Glutamatergic neuron (in vitro differentiated cells): Measurements from ENCODE around the gene RNF2. TPM values are rescaled to one million over a fixed set of nuclear protein-coding genes. Genes with fewer than 3 reads are reported as not detected.

ENCODE experiments used
- DNase-seq: peaks from one replicate; pipeline ENCODE4 v3.0.0; 2022
- H3K27ac Mint-ChIP-seq: one replicate; pipeline ENCODE4 v1.8.0; 2020; ENCODE audit warnings: mild to moderate bottlenecking, mixed read lengths, inconsistent platforms; ENCODE audit not compliant: unreplicated experiment
- H3K27me3 Mint-ChIP-seq: one replicate; pipeline ENCODE4 v1.8.0; 2020; ENCODE audit warnings: mild to moderate bottlenecking, moderate library complexity, mixed read lengths, inconsistent platforms; ENCODE audit not compliant: unreplicated experiment
- H3K36me3 Mint-ChIP-seq: one replicate; pipeline ENCODE4 v1.8.0; 2020; ENCODE audit warnings: mild to moderate bottlenecking, mixed read lengths, inconsistent platforms; ENCODE audit not compliant: unreplicated experiment
- H3K4me1 Mint-ChIP-seq: one replicate; pipeline ENCODE4 v1.8.0; 2020; ENCODE audit warnings: mild to moderate bottlenecking, low read depth, mixed read lengths, inconsistent platforms; ENCODE audit not compliant: unreplicated experiment
- H3K4me3 Mint-ChIP-seq: one replicate; pipeline ENCODE4 v1.8.0; 2020; ENCODE audit warnings: mild to moderate bottlenecking, mixed read lengths, inconsistent platforms; ENCODE audit not compliant: unreplicated experiment
- H3K9me3 Mint-ChIP-seq: one replicate; pipeline ENCODE4 v1.8.0; 2020; ENCODE audit warnings: mild to moderate bottlenecking, moderate library complexity, mixed read lengths, inconsistent platforms; ENCODE audit not compliant: unreplicated experiment
- CTCF ChIP-seq: fragments of 200-600 bp; sonication (generic); IDR thresholded peaks from one replicate; pipeline ENCODE4 v1.5.0; 2021; ENCODE audit not compliant: partially characterized antibody, unreplicated experiment
- total RNA-seq: library from RNA; stranded (reverse); fragmentation: NEBNext Ultra II Directional; extraction: Animal tissue kit (Norgen Biotek cat#: 25700); gene quantifications from one replicate; pipeline ENCODE4 v1.2.1, GENCODE V29; 2021; ENCODE audit not compliant: unreplicated experiment

The RNF2 gene
- total RNA-seq, 1 donor from 2014 or later = 33.8 TPM

- Mint-ChIP-seq H3K36me3 (no peaks in the 10 kb centered on the region), H3K4me3 (no peak overlapping the region), H3K27ac (no peak overlapping the region), H3K9me3 (peaks cover 2% of the 10 kb centered on the region), H3K27me3 (peaks cover 4% of the 10 kb centered on the region), H3K4me1 (no peaks in the 10 kb centered on the region)
- no peak for DNase-seq
- TF ChIP-seq CTCF = no peak
Observed at GRCh38 chr1:185112356-185112755, 67.0 kb downstream of the RNF2 start.

GRCh38 chr1:185129708-185130107 lies 84.3 kb downstream of the RNF2 start:
- Mint-ChIP-seq H3K4me1 (no peaks in the 10 kb centered on the region), H3K27ac (no peak overlapping the region), H3K27me3 (peaks cover 2% of the 10 kb centered on the region), H3K4me3 (no peak overlapping the region), H3K9me3 (no peaks in the 10 kb centered on the region), H3K36me3 (peaks cover 10% of the 10 kb centered on the region)
- TF ChIP-seq CTCF = no peak
- DNase-seq = no peak

- Mint-ChIP-seq H3K4me3 (no peak overlapping the region), H3K9me3 (no peaks in the 10 kb centered on the region), H3K27me3 (no peaks in the 10 kb centered on the region), H3K36me3 (peaks cover 10% of the 10 kb centered on the region), H3K4me1 (no peaks in the 10 kb centered on the region), H3K27ac (no peak overlapping the region)
- no peak for DNase-seq
- no peak for TF ChIP-seq CTCF
Observed at GRCh38 chr1:185132534-185132933, 87.2 kb downstream of the RNF2 start.

GRCh38 chr1:185137896-185138545 lies 92.7 kb downstream of the RNF2 start:
- no peak overlapping the region for H3K27ac Mint-ChIP-seq
- peaks cover 5% of the 10 kb centered on the region for H3K36me3 Mint-ChIP-seq
- H3K9me3 Mint-ChIP-seq = no peaks in the 10 kb centered on the region
- H3K4me1 Mint-ChIP-seq = no peaks in the 10 kb centered on the region
- TF ChIP-seq CTCF = no peak
- H3K4me3 Mint-ChIP-seq = no peak overlapping the region
- no peaks in the 10 kb centered on the region for H3K27me3 Mint-ChIP-seq
- DNase-seq = no peak

GRCh38 chr1:185139246-185139645 lies 93.9 kb downstream of the RNF2 start:
- no peak for DNase-seq
- H3K4me3 Mint-ChIP-seq = no peak overlapping the region
- TF ChIP-seq CTCF = no peak
- no peaks in the 10 kb centered on the region for H3K9me3 Mint-ChIP-seq
- no peak overlapping the region for H3K27ac Mint-ChIP-seq
- no peaks in the 10 kb centered on the region for H3K4me1 Mint-ChIP-seq
- H3K27me3 Mint-ChIP-seq = no peaks in the 10 kb centered on the region
- H3K36me3 Mint-ChIP-seq = no peaks in the 10 kb centered on the region
